ENCODE measurements around the gene TNFAIP3.

The TNFAIP3 gene

GRCh38 chr6:137926985-137927384 is 59.9 kb downstream of the TNFAIP3 start:
- H3K4me1 ChIP-seq (ENCODE audit: control insufficient read depth, insufficient read depth, low read length) = peaks cover 10% of the 10 kb centered on the region
- no peak overlapping the region for H3K4me3 ChIP-seq (ENCODE audit: low read length in 2 of 2)
- H3K9me3 ChIP-seq (ENCODE audit: control insufficient read depth in 2 of 2, low read length in 2 of 2) = no peaks in the 10 kb centered on the region
- no peaks in the 10 kb centered on the region for H3K36me3 ChIP-seq (ENCODE audit: control insufficient read depth in 2 of 2, insufficient read depth in 2 of 2, low read length in 2 of 2)
- no peak overlapping the region for H3K27ac ChIP-seq (ENCODE audit: low read length)
- H3K27me3 ChIP-seq (ENCODE audit: control insufficient read depth in 1 of 2, insufficient read depth in 2 of 2, low read length in 2 of 2) = no peaks in the 10 kb centered on the region
- H3K9ac ChIP-seq (ENCODE audit: low read length in 2 of 2) = no peak overlapping the region

GRCh38 chr6:137927777-137928218 is 60.7 kb downstream of the TNFAIP3 start:
- peaks cover 10% of the 10 kb centered on the region for H3K4me1 ChIP-seq (ENCODE audit: control insufficient read depth, insufficient read depth, low read length)
- H3K27ac ChIP-seq (ENCODE audit: low read length) = no peak overlapping the region
- H3K4me3 ChIP-seq (ENCODE audit: low read length in 2 of 2) = no peak overlapping the region
- no peaks in the 10 kb centered on the region for H3K36me3 ChIP-seq (ENCODE audit: control insufficient read depth in 2 of 2, insufficient read depth in 2 of 2, low read length in 2 of 2)
- H3K9me3 ChIP-seq (ENCODE audit: control insufficient read depth in 2 of 2, low read length in 2 of 2) = no peaks in the 10 kb centered on the region
- no peak overlapping the region for H3K9ac ChIP-seq (ENCODE audit: low read length in 2 of 2)
- H3K27me3 ChIP-seq (ENCODE audit: control insufficient read depth in 1 of 2, insufficient read depth in 2 of 2, low read length in 2 of 2) = no peaks in the 10 kb centered on the region

GRCh38 chr6:137928286-137928685 is 61.2 kb downstream of the TNFAIP3 start:
- H3K9ac ChIP-seq (ENCODE audit: low read length in 2 of 2) = no peak overlapping the region

GRCh38 chr6:137931849-137932465 is 64.9 kb downstream of the TNFAIP3 start:
- Histone ChIP-seq H3K4me3 (ENCODE audit: low read length in 2 of 2) (no peak overlapping the region), H3K9me3 (ENCODE audit: control insufficient read depth in 2 of 2, low read length in 2 of 2) (no peaks in the 10 kb centered on the region), H3K27ac (ENCODE audit: low read length) (no peak overlapping the region), H3K27me3 (ENCODE audit: control insufficient read depth in 1 of 2, insufficient read depth in 2 of 2, low read length in 2 of 2) (no peaks in the 10 kb centered on the region), H3K9ac (ENCODE audit: low read length in 2 of 2) (no peak overlapping the region), H3K36me3 (ENCODE audit: control insufficient read depth in 2 of 2, insufficient read depth in 2 of 2, low read length in 2 of 2) (no peaks in the 10 kb centered on the region), H3K4me1 (ENCODE audit: control insufficient read depth, insufficient read depth, low read length) (peaks cover 4% of the 10 kb centered on the region)

More at GRCh38 chr6:137928286-137928685, 61.2 kb downstream of the TNFAIP3 start:
- Histone ChIP-seq H3K9me3 (ENCODE audit: control insufficient read depth in 2 of 2, low read length in 2 of 2) (no peaks in the 10 kb centered on the region), H3K27ac (ENCODE audit: low read length) (no peak overlapping the region), H3K4me3 (ENCODE audit: low read length in 2 of 2) (no peak overlapping the region), H3K4me1 (ENCODE audit: control insufficient read depth, insufficient read depth, low read length) (peaks cover 10% of the 10 kb centered on the region), H3K36me3 (ENCODE audit: control insufficient read depth in 2 of 2, insufficient read depth in 2 of 2, low read length in 2 of 2) (no peaks in the 10 kb centered on the region), H3K27me3 (ENCODE audit: control insufficient read depth in 1 of 2, insufficient read depth in 2 of 2, low read length in 2 of 2) (no peaks in the 10 kb centered on the region)
